Testis (tissue), 3 donors: ENCODE data around the gene DNAH6. TPM values are rescaled to one million over a fixed set of nuclear protein-coding genes. Genes with fewer than 3 reads are reported as not detected.

Source experiments
- DNase-seq: peaks from one replicate; pipeline ENCODE4 v3.0.0-alpha.2; 2019
- H3K27ac ChIP-seq, 2 donors: fragments of 200-600 bp; sonication (generic); one replicate each; pipeline ENCODE4 v1.5.1; 2019
- H3K27me3 ChIP-seq: fragments of 200-600 bp; sonication (generic); one replicate; pipeline ENCODE4 v1.5.1; 2019
- H3K36me3 ChIP-seq: fragments of 200-600 bp; sonication (generic); one replicate; pipeline ENCODE4 v1.5.1; 2017; ENCODE audit warnings: low read depth; ENCODE audit errors: missing control alignments
- H3K4me1 ChIP-seq: fragments of 200-600 bp; sonication (generic); one replicate; pipeline ENCODE4 v1.5.1; 2019
- H3K4me3 ChIP-seq, 2 donors: fragments of 200-600 bp; sonication (generic); one replicate each; pipeline ENCODE4 v1.5.1; 2017 to 2019
- H3K9me3 ChIP-seq: fragments of 200-600 bp; sonication (generic); one replicate; pipeline ENCODE4 v1.5.1; 2017
- POLR2A ChIP-seq: fragments of 450-650 bp; IDR thresholded peaks from one replicate; pipeline ENCODE4 v1.6.1; 2017; ENCODE audit warnings: antibody characterized with exemption, mild to moderate bottlenecking, moderate library complexity
- WGBS, 2 donors: methylation state at CpG; one replicate each; pipeline ENCODE4 v1.1.5; 2018; 5-methylcytosine and 5-hydroxymethylcytosine counted together
- intact Hi-C: fragments of 100-400 bp; cut with DNase I; formaldehyde crosslinking; loops from one replicate; pipeline ENCODE4 v1.15.1; 2023; ENCODE audit warnings: low total_unique reads
- polyA plus RNA-seq: library from polyadenylated mRNA; stranded (reverse); fragments of 350-450 nt; fragmentation: Illumina TruSeq; extraction: RNeasy Lipid Tissue Mini Kit (QIAGEN cat#74804); gene quantifications from one replicate; pipeline ENCODE4 v1.2.3, GENCODE V29; 2014; ENCODE audit warnings: low read depth, low replicate concordance; ENCODE audit not compliant: insufficient read depth
- total RNA-seq, 2 donors: library from RNA; depleted of rRNA; stranded (reverse); fragments of >200 nt; gene quantifications; one replicate each; pipeline ENCODE4 v1.2.3, GENCODE V29; 2016
- TF ChIP-seq, protein P1 (sequence below), 3 experiments: fragments of 450-650 bp in 2 of 3; fragments of 200-600 bp in 1 of 3; sonication (generic) in 1 of 3; IDR thresholded peaks; one replicate each; pipeline ENCODE4 v1.5.1; 2016 to 2019; ENCODE audit warnings: antibody characterized with exemption in 3 of 3, mild to moderate bottlenecking in 2 of 3, moderate library complexity in 1 of 3

Gene DNAH6
- total and polyA plus RNA-seq, 3 donors from 2014 or later: 7.1 to 18.4 (median 11.8) TPM

GRCh38 chr2:84711651-84712050 lies 195.4 kb downstream of the DNAH6 start:
- H3K27ac ChIP-seq: no peak overlapping the region
- no peaks in the 10 kb centered on the region for H3K36me3 ChIP-seq
- intact Hi-C loops: no loop called here
- H3K4me3 ChIP-seq: no peak overlapping the region
- no peaks in the 10 kb centered on the region for H3K27me3 ChIP-seq
- TF ChIP-seq, protein P1, sequence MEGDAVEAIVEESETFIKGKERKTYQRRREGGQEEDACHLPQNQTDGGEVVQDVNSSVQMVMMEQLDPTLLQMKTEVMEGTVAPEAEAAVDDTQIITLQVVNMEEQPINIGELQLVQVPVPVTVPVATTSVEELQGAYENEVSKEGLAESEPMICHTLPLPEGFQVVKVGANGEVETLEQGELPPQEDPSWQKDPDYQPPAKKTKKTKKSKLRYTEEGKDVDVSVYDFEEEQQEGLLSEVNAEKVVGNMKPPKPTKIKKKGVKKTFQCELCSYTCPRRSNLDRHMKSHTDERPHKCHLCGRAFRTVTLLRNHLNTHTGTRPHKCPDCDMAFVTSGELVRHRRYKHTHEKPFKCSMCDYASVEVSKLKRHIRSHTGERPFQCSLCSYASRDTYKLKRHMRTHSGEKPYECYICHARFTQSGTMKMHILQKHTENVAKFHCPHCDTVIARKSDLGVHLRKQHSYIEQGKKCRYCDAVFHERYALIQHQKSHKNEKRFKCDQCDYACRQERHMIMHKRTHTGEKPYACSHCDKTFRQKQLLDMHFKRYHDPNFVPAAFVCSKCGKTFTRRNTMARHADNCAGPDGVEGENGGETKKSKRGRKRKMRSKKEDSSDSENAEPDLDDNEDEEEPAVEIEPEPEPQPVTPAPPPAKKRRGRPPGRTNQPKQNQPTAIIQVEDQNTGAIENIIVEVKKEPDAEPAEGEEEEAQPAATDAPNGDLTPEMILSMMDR (IDR thresholded peaks at IDR 0.05): no peak
- no peak for TF ChIP-seq POLR2A
- no peaks in the 10 kb centered on the region for H3K9me3 ChIP-seq
- 83 to 100% methylated on average over 1 of the region's 1 CpG for WGBS, 2 donors
- DNase-seq: no peak
- H3K4me1 ChIP-seq: no peaks in the 10 kb centered on the region

- H3K4me3 ChIP-seq: no peak overlapping the region
- H3K4me1 ChIP-seq: no peaks in the 10 kb centered on the region
- H3K36me3 ChIP-seq: no peaks in the 10 kb centered on the region
- no peak for DNase-seq
- H3K27me3 ChIP-seq: no peaks in the 10 kb centered on the region
- intact Hi-C loops: no loop called here
- no peak for TF ChIP-seq POLR2A
- TF ChIP-seq, protein P1 (IDR thresholded peaks at IDR 0.05): no peak
- 96 to 98% methylated on average over 3 of the region's 3 CpGs for WGBS, 2 donors
- no peaks in the 10 kb centered on the region for H3K9me3 ChIP-seq
- no peak overlapping the region for H3K27ac ChIP-seq
These were observed 197.1 kb downstream of the DNAH6 start for GRCh38 chr2:84713441-84713840.

- H3K4me3 ChIP-seq: no peak overlapping the region
- no peak overlapping the region for H3K27ac ChIP-seq
- no peak for DNase-seq
- TF ChIP-seq, protein P1 (IDR thresholded peaks at IDR 0.05): no peak
- no peak for TF ChIP-seq POLR2A
- 61 to 64% methylated on average over 2 of the region's 2 CpGs for WGBS, 2 donors
- H3K36me3 ChIP-seq: no peaks in the 10 kb centered on the region
- no peaks in the 10 kb centered on the region for H3K9me3 ChIP-seq
- H3K27me3 ChIP-seq: no peaks in the 10 kb centered on the region
- intact Hi-C loops: no loop called here
- H3K4me1 ChIP-seq: no peaks in the 10 kb centered on the region
These were observed 200.3 kb downstream of the DNAH6 start for GRCh38 chr2:84716564-84716963.

DNA sequence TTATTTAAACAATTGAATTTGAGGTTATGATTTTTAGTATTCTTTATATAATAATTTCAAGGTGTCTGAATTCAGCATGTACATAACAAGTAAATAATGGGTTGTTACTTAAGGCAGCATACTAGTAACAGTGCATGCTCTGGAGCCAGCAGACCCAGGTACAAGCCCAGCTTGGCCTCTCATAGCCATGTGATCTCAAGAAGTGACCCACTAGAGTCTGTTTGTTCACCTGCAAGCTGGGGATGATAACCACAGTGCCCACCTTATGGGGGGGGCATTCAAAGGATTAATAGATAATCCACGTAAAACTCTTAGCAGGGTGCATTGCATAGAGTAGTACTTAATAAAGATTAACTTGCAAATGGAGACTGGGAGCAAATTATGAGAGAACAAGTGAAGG lies 201.0 kb downstream of the DNAH6 start:
- Histone ChIP-seq H3K27ac (no peak overlapping the region), H3K4me3 (no peak overlapping the region), H3K4me1 (no peaks in the 10 kb centered on the region), H3K9me3 (no peaks in the 10 kb centered on the region), H3K36me3 (no peaks in the 10 kb centered on the region), H3K27me3 (no peaks in the 10 kb centered on the region)
- TF ChIP-seq, protein P1 (IDR thresholded peaks at IDR 0.05): no peak
- TF ChIP-seq POLR2A: no peak
- intact Hi-C loops: no loop called here
- no peak for DNase-seq
- 100% methylated on average over 1 of the region's 1 CpG for WGBS, 2 donors

- Histone ChIP-seq H3K27ac (no peak overlapping the region), H3K36me3 (no peaks in the 10 kb centered on the region), H3K9me3 (no peaks in the 10 kb centered on the region), H3K4me1 (no peaks in the 10 kb centered on the region), H3K27me3 (no peaks in the 10 kb centered on the region), H3K4me3 (no peak overlapping the region)
- TF ChIP-seq, protein P1 (IDR thresholded peaks at IDR 0.05): no peak
- WGBS, 2 donors: 93 to 96% methylated on average over 6 of the region's 6 CpGs
- no peak for DNase-seq
- intact Hi-C loops: no loop called here
These were observed 203.1 kb downstream of the DNAH6 start for GRCh38 chr2:84719434-84719833.
